Measurements from ENCODE around the gene AGA.

The AGA gene

DNA sequence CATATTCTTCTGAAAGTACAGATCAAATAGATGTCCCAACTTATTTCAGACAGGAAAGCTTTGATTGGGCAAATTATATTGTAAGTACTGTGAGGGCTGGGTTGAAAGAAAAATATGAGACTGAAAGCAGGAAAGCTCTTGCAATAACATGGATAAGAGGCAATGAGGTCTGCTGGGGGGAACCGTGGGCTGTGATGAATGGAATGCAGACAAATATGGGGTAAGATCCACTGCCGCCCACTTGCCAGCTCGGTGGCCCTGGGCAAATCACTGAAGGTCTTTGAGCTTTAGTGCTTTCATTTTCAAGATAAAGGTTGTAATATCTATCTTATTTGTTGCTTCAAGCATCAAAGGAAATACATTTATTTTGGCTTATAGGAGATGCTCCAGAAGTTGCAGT lies 51.0 kb downstream of the AGA start:
- no peak for DNase-seq

- no peak for DNase-seq
Observed at GRCh38 chr4:177386278-177386815, 55.9 kb downstream of the AGA start.

DNA sequence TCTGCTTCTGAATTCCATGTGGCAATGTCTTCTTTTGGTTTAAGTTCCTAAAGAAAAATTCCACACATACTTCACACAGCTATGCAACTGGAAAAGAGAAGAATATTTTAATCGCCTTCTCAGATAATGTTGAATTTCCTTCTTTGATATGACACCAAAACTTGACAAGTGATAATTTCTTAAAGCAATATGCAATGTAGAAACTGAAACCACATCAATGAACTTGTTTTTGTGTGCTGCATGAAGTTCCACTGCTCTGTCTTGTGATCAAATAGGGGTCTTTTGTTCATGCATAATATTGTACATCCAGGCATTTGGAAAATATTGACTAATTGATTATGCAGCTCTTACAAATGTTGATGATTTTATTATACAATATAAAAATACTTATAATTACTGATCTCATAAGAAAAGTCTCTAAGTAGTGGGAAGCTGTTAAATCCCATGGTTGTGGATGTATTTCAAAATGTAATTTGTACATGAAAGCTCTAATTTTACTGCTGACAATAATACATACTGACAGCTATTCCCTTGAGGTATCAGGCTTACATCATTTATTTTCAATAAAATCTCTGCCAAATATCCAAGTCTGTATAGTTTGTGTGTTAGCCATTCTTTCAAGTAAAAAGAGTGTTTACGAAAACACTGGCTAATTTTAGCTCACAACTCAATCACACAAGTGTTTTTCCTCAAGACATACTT lies 56.5 kb downstream of the AGA start:
- no peak for DNase-seq

DNA sequence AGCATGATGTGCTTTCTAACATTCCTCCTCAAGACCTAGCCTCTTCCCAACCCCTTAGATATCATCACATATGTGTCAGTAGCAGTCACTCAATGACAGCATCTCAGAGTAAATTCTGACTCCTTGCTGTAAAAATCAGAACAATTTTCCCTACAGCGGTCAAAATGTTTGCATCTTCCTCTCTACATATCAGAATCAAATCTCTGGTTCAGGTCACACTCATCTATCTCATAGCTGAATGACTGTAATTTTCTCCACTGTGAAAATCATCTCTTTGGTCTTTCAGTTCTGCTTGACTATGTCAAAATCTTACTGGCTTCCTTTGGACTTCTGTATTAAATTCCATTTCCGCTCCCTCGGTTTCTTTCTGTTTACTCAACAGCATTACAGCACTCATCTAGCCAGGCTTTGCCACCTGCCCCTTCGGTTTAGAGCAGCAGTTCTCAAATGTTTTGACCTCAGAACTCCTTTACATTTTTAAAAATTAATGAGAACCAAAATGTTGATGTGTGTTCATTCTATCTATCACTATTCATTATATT lies 57.3 kb downstream of the AGA start:
- no peak for DNase-seq

DNA sequence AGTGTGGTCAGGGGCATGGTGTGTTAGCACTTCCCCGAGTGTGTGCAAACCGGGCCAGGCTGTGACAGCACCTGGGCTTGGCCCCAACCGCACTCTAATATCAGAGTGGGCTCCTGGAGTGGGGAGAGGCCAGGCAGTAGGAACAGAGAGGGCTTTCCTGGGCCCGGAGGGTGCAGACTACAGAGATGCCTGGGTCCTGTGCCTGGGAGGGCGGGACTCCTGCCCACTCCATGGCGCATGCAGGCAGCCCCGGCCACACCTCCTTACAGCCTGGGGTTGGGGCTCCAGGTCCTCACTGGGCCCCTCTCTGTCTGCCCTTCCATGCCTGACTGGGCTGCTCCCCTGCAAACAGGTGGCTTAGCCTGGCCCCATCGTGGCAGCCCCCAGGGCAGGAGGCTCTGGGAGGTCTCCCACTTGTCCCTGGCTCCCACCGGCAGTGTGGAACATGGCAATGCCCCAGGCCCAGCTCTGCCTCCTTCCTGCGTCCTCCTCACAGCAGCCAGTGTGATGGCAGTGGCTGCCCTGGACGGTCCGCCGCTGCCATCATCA lies 60.4 kb downstream of the AGA start:
- DNase-seq = no peak

All from hypothalamus (tissue), 51 donors.